Lower leg skin (tissue), 4 donors: ENCODE measurements around the gene SLC35F6. TPM values are rescaled to one million over a fixed set of nuclear protein-coding genes. Genes with fewer than 3 reads are reported as not detected.
A peak's percentile ranks its signal among the peaks of the same experiment; 100 is the strongest.

ENCODE experiments used
- DNase-seq, 2 donors: peaks; one replicate each; pipeline ENCODE4 v3.0.0-alpha.2; 2019; ENCODE audit warnings: low spot score in 2 of 2
- H3K4me3 ChIP-seq: fragments of 200-600 bp; sonication (generic); 2 replicates; pipeline ENCODE4 v1.5.1; 2017; ENCODE audit warnings: mild to moderate bottlenecking, low read depth; ENCODE audit not compliant: poor library complexity, severe bottlenecking
- CTCF ChIP-seq, 3 donors: fragments of 450-650 bp; IDR thresholded peaks; one replicate each; pipeline ENCODE4 v1.5.1; 2016; ENCODE audit warnings: antibody characterized with exemption in 3 of 3, mild to moderate bottlenecking in 3 of 3, moderate library complexity in 2 of 3
- POLR2A ChIP-seq, 2 donors: fragments of 450-650 bp; IDR thresholded peaks; one replicate each; pipeline ENCODE4 v1.6.1; 2016 to 2017; ENCODE audit warnings: antibody characterized with exemption in 2 of 2, mild to moderate bottlenecking in 1 of 2, moderate library complexity in 1 of 2
- WGBS, 2 donors: methylation state at CpG; one replicate each; pipeline ENCODE4 v1.1.5; 2018; 5-methylcytosine and 5-hydroxymethylcytosine counted together
- intact Hi-C: fragments of 100-400 bp; cut with DNase I; formaldehyde crosslinking; loops from one replicate; pipeline ENCODE4 v1.15.0; 2023; ENCODE audit warnings: low total_unique reads
- total RNA-seq, 4 donors: library from RNA; depleted of rRNA; stranded (reverse); fragments of >200 nt; gene quantifications; one replicate each; pipeline ENCODE4 v1.1.0, GENCODE V29; 2016

Gene SLC35F6
- total RNA-seq, 4 donors from 2014 or later: 51.0 to 96.7 (median 87.4) TPM

GRCh38 chr2:26818255-26818654 lies 54.2 kb downstream of the SLC35F6 start:
- no peak for DNase-seq
- 68 to 69% methylated on average over 5 of the region's 5 CpGs for WGBS, 2 donors
- no peak overlapping the region for H3K4me3 ChIP-seq
- intact Hi-C loops: no loop called here
- no peak for TF ChIP-seq POLR2A (IDR thresholded peaks at IDR 0.05)
- TF ChIP-seq CTCF (IDR thresholded peaks at IDR 0.05): no peak

GRCh38 chr2:26818972-26819371 lies 54.9 kb downstream of the SLC35F6 start:
- peak in 1 of 2 donors; percentile 52 for DNase-seq
- WGBS, 2 donors: 47 to 62% methylated on average over 6 of the region's 6 CpGs
- TF ChIP-seq POLR2A (IDR thresholded peaks at IDR 0.05) (no peak), CTCF (IDR thresholded peaks at IDR 0.05) (no peak)
- intact Hi-C loops: no loop called here
- H3K4me3 ChIP-seq: no peak overlapping the region

GRCh38 chr2:26820932-26821331 lies 56.8 kb downstream of the SLC35F6 start:
- 84% methylated on average over 7 of the region's 7 CpGs for WGBS, 2 donors
- DNase-seq: peak in 1 of 2 donors; percentile 3
- no peak overlapping the region for H3K4me3 ChIP-seq
- TF ChIP-seq CTCF (IDR thresholded peaks at IDR 0.05): no peak
- no peak for TF ChIP-seq POLR2A (IDR thresholded peaks at IDR 0.05)
- intact Hi-C loops: no loop called here

GRCh38 chr2:26822877-26823276 lies 58.8 kb downstream of the SLC35F6 start:
- no peak for TF ChIP-seq CTCF (IDR thresholded peaks at IDR 0.05)
- no peak for TF ChIP-seq POLR2A (IDR thresholded peaks at IDR 0.05)
- intact Hi-C loops: no loop called here
- no peak overlapping the region for H3K4me3 ChIP-seq
- 82% methylated on average over 6 of the region's 6 CpGs for WGBS, 2 donors
- peak in 1 of 2 donors; percentile 26 for DNase-seq

Other genes starting within 250 kb of the SLC35F6 start
- not detected for gene CIB4, start 122.9 kb upstream of the SLC35F6 start, total RNA-seq
- gene KCNK3, start 71.6 kb upstream of the SLC35F6 start, total RNA-seq: 1 to 10 TPM in 1 of 4 donors, under 1 TPM in 2, not detected in 1; 0.42 to 3.1 (median 0.69) TPM
- 1 to 10 TPM in 2 of 4 donors, under 1 TPM in 2; 0.47 to 5.2 (median 2.1) TPM for gene CENPA, start 21.8 kb downstream of the SLC35F6 start, total RNA-seq
- not detected for gene DPYSL5, start 83.8 kb downstream of the SLC35F6 start, total RNA-seq
- 10 to 100 TPM; 23.8 to 63.6 (median 35.7) TPM for gene MAPRE3, start 206.4 kb downstream of the SLC35F6 start, total RNA-seq